HepG2 (cell line): Measurements from ENCODE around the gene LRRC8E. TPM values are rescaled to one million over a fixed set of nuclear protein-coding genes. Genes with fewer than 3 reads are reported as not detected.

Experiments
- CAMTA2 ChIP-seq: sonication (generic); formaldehyde crosslinking; IDR thresholded peaks from 2 replicates; pipeline ENCODE4 v1.4.0; 2020; ENCODE audit warnings: mild to moderate bottlenecking, missing genetic modification reagents, borderline replicate concordance
- CEBPB ChIP-seq: IDR thresholded peaks from 2 replicates; pipeline ENCODE4 v1.6.1; 2011; ENCODE audit warnings: low read depth, low read length, improper control_type of control experiment, borderline replicate concordance
- ETV6 ChIP-seq: sonication (generic); formaldehyde crosslinking; conservative IDR thresholded peaks from 2 replicates; pipeline ENCODE4 v1.4.0; 2020; ENCODE audit warnings: missing genetic modification reagents
- HMGA1 ChIP-seq: sonication (generic); formaldehyde crosslinking; conservative IDR thresholded peaks from 2 replicates; pipeline ENCODE4 v1.4.0; 2020; ENCODE audit warnings: missing genetic modification reagents
- SAFB2 ChIP-seq: sonication (generic); formaldehyde crosslinking; IDR thresholded peaks from 2 replicates; pipeline ENCODE4 v1.5.1; 2020; ENCODE audit warnings: missing genetic modification reagents, low read depth, mild to moderate bottlenecking, borderline replicate concordance
- SMARCE1 ChIP-seq: fragments of 450-650 bp; IDR thresholded peaks from 2 replicates; pipeline ENCODE4 v1.6.1; 2017; ENCODE audit warnings: borderline replicate concordance
- ZNF557 ChIP-seq: sonication (generic); formaldehyde crosslinking; IDR thresholded peaks from 2 replicates; pipeline ENCODE4 v1.4.0; 2020; ENCODE audit warnings: missing genetic modification reagents
- polyA plus RNA-seq, 8 experiments: library from polyadenylated mRNA; depleted of rRNA in 3 of 8; stranded (reverse) in 7 of 8; unstranded in 1 of 8; fragments of >200 nt; fragmentation: Illumina TruSeq in 4 of 8; extraction: Trizol in 4 of 8; gene quantifications; 2 replicates each; pipeline versions ENCODE4 v1.2.1 to v1.2.3, GENCODE V29; 2011 to 2016; ENCODE audit warnings: low read depth in 4 of 8, missing spikeins in 1 of 8, mixed read lengths in 1 of 8; ENCODE audit not compliant: insufficient read depth in 1 of 8
- total RNA-seq, 5 experiments: library from RNA; depleted of rRNA; stranded (reverse); fragments of >200 nt; fragmentation: Illumina TruSeq; extraction: Trizol; gene quantifications; 2 replicates each; pipeline ENCODE4 v1.2.3, GENCODE V29; 2016; ENCODE audit warnings: low read depth in 1 of 5
- TF ChIP-seq, protein P1 (sequence below): sonication (generic); formaldehyde crosslinking; conservative IDR thresholded peaks from 2 replicates; pipeline ENCODE4 v1.5.0; 2020; ENCODE audit warnings: missing genetic modification reagents
- TF ChIP-seq, protein P2 (sequence below): sonication (generic); formaldehyde crosslinking; IDR thresholded peaks from 2 replicates; pipeline ENCODE4 v1.4.0; 2020; ENCODE audit warnings: mild to moderate bottlenecking, missing genetic modification reagents, borderline replicate concordance
- TF ChIP-seq, protein P3 (sequence below): sonication (generic); formaldehyde crosslinking; IDR thresholded peaks from 2 replicates; pipeline ENCODE4 v1.4.0; 2020; ENCODE audit warnings: missing genetic modification reagents, borderline replicate concordance
- TF ChIP-seq, protein P4 (sequence below): sonication (generic); formaldehyde crosslinking; conservative IDR thresholded peaks from 2 replicates; pipeline ENCODE4 v1.4.0; 2020; ENCODE audit warnings: missing genetic modification reagents
- TF ChIP-seq, protein P5 (sequence below): sonication (generic); formaldehyde crosslinking; IDR thresholded peaks from 2 replicates; pipeline ENCODE4 v1.9.0; 2022; ENCODE audit warnings: missing genetic modification reagents, mild to moderate bottlenecking, borderline replicate concordance

Gene LRRC8E
- total and polyA plus RNA-seq, 2 of the 13 experiments (the other 11 are each of a cell fraction or from before 2014, with no cell fraction given): 8.0 to 10.3 TPM

DNA sequence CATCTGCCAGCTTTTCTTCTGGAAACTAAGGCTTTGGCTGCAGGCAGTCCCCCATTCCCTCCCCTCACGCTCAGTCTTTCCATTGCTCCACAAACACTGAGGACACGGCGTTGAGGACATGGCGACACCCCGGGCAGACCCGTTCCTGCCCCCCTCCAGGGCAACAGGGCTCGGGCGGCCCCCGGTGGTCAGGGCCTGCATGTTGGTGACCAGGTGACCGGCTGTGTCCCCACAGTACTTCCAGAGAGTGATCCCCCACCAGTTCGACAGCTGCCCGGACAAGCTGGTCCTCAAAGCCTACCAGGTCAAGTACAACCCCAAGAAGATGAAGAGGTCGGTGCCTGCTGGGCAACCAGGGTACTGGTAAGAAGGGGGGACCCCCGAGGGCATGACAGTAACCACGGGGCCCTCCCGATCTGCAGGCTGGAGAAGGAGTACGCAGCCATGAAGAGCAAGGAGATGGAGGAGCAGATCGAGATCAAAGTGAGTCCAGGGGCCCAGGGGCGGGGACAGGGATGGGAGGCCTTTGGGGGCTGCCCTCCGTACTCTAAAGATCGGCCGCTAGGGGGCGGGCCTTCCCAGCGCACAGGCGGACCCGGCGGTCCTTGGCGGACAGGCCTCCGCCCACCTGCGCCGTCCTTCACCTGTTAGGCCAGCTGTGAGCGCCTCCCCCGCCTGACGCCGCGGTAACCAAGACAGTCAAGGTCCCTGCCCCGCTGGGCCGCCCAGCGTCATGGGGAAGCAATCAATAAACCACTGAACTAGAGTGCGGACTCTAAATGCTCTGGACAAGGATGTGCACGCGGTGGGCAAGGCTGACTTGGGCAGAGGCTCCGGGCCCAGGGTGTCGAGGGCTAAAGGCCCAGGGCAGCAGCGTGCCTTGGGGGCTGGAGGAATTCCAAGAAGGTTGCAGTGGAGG is 35.2 kb upstream of the LRRC8E start (continued):
- TF ChIP-seq, protein P1, sequence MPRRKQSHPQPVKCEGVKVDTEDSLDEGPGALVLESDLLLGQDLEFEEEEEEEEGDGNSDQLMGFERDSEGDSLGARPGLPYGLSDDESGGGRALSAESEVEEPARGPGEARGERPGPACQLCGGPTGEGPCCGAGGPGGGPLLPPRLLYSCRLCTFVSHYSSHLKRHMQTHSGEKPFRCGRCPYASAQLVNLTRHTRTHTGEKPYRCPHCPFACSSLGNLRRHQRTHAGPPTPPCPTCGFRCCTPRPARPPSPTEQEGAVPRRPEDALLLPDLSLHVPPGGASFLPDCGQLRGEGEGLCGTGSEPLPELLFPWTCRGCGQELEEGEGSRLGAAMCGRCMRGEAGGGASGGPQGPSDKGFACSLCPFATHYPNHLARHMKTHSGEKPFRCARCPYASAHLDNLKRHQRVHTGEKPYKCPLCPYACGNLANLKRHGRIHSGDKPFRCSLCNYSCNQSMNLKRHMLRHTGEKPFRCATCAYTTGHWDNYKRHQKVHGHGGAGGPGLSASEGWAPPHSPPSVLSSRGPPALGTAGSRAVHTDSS (CRISPR knock-in tag): no peak
- TF ChIP-seq SMARCE1: no peak
- TF ChIP-seq, protein P2, sequence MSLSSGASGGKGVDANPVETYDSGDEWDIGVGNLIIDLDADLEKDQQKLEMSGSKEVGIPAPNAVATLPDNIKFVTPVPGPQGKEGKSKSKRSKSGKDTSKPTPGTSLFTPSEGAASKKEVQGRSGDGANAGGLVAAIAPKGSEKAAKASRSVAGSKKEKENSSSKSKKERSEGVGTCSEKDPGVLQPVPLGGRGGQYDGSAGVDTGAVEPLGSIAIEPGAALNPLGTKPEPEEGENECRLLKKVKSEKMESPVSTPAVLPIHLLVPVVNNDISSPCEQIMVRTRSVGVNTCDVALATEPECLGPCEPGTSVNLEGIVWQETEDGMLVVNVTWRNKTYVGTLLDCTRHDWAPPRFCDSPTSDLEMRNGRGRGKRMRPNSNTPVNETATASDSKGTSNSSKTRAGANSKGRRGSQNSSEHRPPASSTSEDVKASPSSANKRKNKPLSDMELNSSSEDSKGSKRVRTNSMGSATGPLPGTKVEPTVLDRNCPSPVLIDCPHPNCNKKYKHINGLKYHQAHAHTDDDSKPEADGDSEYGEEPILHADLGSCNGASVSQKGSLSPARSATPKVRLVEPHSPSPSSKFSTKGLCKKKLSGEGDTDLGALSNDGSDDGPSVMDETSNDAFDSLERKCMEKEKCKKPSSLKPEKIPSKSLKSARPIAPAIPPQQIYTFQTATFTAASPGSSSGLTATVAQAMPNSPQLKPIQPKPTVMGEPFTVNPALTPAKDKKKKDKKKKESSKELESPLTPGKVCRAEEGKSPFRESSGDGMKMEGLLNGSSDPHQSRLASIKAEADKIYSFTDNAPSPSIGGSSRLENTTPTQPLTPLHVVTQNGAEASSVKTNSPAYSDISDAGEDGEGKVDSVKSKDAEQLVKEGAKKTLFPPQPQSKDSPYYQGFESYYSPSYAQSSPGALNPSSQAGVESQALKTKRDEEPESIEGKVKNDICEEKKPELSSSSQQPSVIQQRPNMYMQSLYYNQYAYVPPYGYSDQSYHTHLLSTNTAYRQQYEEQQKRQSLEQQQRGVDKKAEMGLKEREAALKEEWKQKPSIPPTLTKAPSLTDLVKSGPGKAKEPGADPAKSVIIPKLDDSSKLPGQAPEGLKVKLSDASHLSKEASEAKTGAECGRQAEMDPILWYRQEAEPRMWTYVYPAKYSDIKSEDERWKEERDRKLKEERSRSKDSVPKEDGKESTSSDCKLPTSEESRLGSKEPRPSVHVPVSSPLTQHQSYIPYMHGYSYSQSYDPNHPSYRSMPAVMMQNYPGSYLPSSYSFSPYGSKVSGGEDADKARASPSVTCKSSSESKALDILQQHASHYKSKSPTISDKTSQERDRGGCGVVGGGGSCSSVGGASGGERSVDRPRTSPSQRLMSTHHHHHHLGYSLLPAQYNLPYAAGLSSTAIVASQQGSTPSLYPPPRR: peak; percentile 86; the same call in 1 of the 2 replicates
- TF ChIP-seq, protein P3, sequence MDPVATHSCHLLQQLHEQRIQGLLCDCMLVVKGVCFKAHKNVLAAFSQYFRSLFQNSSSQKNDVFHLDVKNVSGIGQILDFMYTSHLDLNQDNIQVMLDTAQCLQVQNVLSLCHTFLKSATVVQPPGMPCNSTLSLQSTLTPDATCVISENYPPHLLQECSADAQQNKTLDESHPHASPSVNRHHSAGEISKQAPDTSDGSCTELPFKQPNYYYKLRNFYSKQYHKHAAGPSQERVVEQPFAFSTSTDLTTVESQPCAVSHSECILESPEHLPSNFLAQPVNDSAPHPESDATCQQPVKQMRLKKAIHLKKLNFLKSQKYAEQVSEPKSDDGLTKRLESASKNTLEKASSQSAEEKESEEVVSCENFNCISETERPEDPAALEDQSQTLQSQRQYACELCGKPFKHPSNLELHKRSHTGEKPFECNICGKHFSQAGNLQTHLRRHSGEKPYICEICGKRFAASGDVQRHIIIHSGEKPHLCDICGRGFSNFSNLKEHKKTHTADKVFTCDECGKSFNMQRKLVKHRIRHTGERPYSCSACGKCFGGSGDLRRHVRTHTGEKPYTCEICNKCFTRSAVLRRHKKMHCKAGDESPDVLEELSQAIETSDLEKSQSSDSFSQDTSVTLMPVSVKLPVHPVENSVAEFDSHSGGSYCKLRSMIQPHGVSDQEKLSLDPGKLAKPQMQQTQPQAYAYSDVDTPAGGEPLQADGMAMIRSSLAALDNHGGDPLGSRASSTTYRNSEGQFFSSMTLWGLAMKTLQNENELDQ: no peak
- peak; percentile 81 for TF ChIP-seq ZNF557 (CRISPR knock-in tag)
- peak; percentile 39; the same call in 1 of the 2 replicates for TF ChIP-seq CAMTA2 (CRISPR knock-in tag)
- no peak for TF ChIP-seq HMGA1
- TF ChIP-seq, protein P4, sequence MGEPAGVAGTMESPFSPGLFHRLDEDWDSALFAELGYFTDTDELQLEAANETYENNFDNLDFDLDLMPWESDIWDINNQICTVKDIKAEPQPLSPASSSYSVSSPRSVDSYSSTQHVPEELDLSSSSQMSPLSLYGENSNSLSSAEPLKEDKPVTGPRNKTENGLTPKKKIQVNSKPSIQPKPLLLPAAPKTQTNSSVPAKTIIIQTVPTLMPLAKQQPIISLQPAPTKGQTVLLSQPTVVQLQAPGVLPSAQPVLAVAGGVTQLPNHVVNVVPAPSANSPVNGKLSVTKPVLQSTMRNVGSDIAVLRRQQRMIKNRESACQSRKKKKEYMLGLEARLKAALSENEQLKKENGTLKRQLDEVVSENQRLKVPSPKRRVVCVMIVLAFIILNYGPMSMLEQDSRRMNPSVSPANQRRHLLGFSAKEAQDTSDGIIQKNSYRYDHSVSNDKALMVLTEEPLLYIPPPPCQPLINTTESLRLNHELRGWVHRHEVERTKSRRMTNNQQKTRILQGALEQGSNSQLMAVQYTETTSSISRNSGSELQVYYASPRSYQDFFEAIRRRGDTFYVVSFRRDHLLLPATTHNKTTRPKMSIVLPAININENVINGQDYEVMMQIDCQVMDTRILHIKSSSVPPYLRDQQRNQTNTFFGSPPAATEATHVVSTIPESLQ (CRISPR knock-in tag): peak; percentile 66; the same call in 1 of the 2 replicates
- no peak; the same call in 1 of the 2 replicates for TF ChIP-seq ETV6
- TF ChIP-seq SAFB2 (CRISPR knock-in tag): peak; percentile 94; the same call in 1 of the 2 replicates
- no peak for TF ChIP-seq CEBPB
- TF ChIP-seq, protein P5, sequence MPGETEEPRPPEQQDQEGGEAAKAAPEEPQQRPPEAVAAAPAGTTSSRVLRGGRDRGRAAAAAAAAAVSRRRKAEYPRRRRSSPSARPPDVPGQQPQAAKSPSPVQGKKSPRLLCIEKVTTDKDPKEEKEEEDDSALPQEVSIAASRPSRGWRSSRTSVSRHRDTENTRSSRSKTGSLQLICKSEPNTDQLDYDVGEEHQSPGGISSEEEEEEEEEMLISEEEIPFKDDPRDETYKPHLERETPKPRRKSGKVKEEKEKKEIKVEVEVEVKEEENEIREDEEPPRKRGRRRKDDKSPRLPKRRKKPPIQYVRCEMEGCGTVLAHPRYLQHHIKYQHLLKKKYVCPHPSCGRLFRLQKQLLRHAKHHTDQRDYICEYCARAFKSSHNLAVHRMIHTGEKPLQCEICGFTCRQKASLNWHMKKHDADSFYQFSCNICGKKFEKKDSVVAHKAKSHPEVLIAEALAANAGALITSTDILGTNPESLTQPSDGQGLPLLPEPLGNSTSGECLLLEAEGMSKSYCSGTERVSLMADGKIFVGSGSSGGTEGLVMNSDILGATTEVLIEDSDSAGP (CRISPR knock-in tag): peak; percentile 95
